Fibroblast of lung (primary cell): Measurements from ENCODE around the gene SEMA5A. TPM values are rescaled to one million over a fixed set of nuclear protein-coding genes. Genes with fewer than 3 reads are reported as not detected.

ENCODE experiments used
- DNase-seq, 2 donors: peaks; one replicate each; pipeline versions ENCODE4 v3.0.0 to v3.0.0-alpha.2; 2010; ENCODE audit warnings: low read depth in 2 of 2
- H2AFZ ChIP-seq: 2 replicates; pipeline ENCODE4 v1.5.1; 2012; ENCODE audit warnings: low read length, control low read depth, inconsistent platforms
- H3K27ac ChIP-seq: 2 replicates; pipeline ENCODE4 v1.5.1; 2011; ENCODE audit warnings: low read length, control low read depth; ENCODE audit not compliant: insufficient read depth
- H3K27me3 ChIP-seq: 2 replicates; pipeline ENCODE4 v1.5.1; 2011; ENCODE audit warnings: mild to moderate bottlenecking, low read length; ENCODE audit not compliant: control insufficient read depth, insufficient read depth
- H3K36me3 ChIP-seq: 2 replicates; pipeline ENCODE4 v1.5.1; 2011; ENCODE audit warnings: low read length; ENCODE audit not compliant: control insufficient read depth, insufficient read depth
- H3K4me1 ChIP-seq: 2 replicates; pipeline ENCODE4 v1.5.1; 2011; ENCODE audit warnings: low read length; ENCODE audit not compliant: control insufficient read depth, insufficient read depth; ENCODE audit errors: extremely low read depth
- H3K4me2 ChIP-seq: 2 replicates; pipeline ENCODE4 v1.5.1; 2011; ENCODE audit warnings: low read length, control low read depth; ENCODE audit not compliant: insufficient read depth; ENCODE audit errors: extremely low read depth
- H3K4me3 ChIP-seq, 4 experiments: fragments of 200-600 bp in 1 of 4; sonication (generic) in 1 of 4; replicated peaks in 1 of 4; 2 replicates each; pipeline ENCODE4 v1.5.1; 2011 to 2016; ENCODE audit warnings: low read length in 4 of 4, low read depth in 3 of 4, mild to moderate bottlenecking in 3 of 4, control low read depth in 2 of 4, inconsistent platforms in 1 of 4, mixed read lengths in 1 of 4; ENCODE audit not compliant: insufficient read depth in 1 of 4; ENCODE audit errors: control extremely low read depth in 1 of 4
- H3K79me2 ChIP-seq: 2 replicates; pipeline ENCODE4 v1.5.1; 2012; ENCODE audit warnings: mild to moderate bottlenecking, low read length, inconsistent platforms; ENCODE audit not compliant: control insufficient read depth, insufficient read depth
- H3K9ac ChIP-seq: 2 replicates; pipeline ENCODE4 v1.5.1; 2011; ENCODE audit warnings: mild to moderate bottlenecking, low read length, control low read depth; ENCODE audit not compliant: insufficient read depth
- H3K9me3 ChIP-seq: 2 replicates; pipeline ENCODE4 v1.5.1; 2012; ENCODE audit warnings: low read depth, low read length; ENCODE audit not compliant: control insufficient read depth, insufficient read depth
- H4K20me1 ChIP-seq: 2 replicates; pipeline ENCODE4 v1.5.1; 2011; ENCODE audit warnings: low read length; ENCODE audit not compliant: control insufficient read depth, insufficient read depth; ENCODE audit errors: extremely low read depth
- CTCF ChIP-seq, 2 donors: IDR thresholded peaks in 1 of 2; conservative IDR thresholded peaks in 1 of 2; 1 replicate in 1 of 2; 2 replicates in 1 of 2; pipeline ENCODE4 v1.5.1; 2011 to 2012; ENCODE audit warnings: low read length in 2 of 2, control low read depth in 1 of 2, inconsistent platforms in 1 of 2, low read depth in 1 of 2, mild to moderate bottlenecking in 1 of 2
- EZH2 ChIP-seq: IDR thresholded peaks from 2 replicates; pipeline ENCODE4 v1.5.1; 2012; ENCODE audit warnings: low read length, control low read depth, mild to moderate bottlenecking; ENCODE audit errors: missing control alignments
- polyA plus RNA-seq, 2 donors: library from polyadenylated mRNA; depleted of rRNA in 1 of 2; stranded (reverse) in 1 of 2; unstranded in 1 of 2; fragments of >200 nt; gene quantifications; 2 replicates each; pipeline ENCODE4 v1.2.1, GENCODE V29; 2011 to 2012; ENCODE audit warnings: missing spikeins in 1 of 2
- total RNA-seq: library from RNA; depleted of rRNA; stranded (reverse); fragments of >200 nt; gene quantifications from 2 replicates; pipeline ENCODE4 v1.2.1, GENCODE V29; 2014

The SEMA5A gene
- total and polyA plus RNA-seq, 2 donors (not counting 1 experiment from before 2014, with no cell fraction given): 30.6 to 49.0 TPM

- Histone ChIP-seq H3K4me3 (no peak overlapping the region), H3K79me2 (peaks cover 3% of the 10 kb centered on the region), H4K20me1 (no peaks in the 10 kb centered on the region), H3K36me3 (no peaks in the 10 kb centered on the region), H3K27me3 (no peaks in the 10 kb centered on the region), H3K9ac (no peak overlapping the region), H3K27ac (no peak overlapping the region), H3K4me2 (no peak overlapping the region), H3K9me3 (no peaks in the 10 kb centered on the region), H2AFZ (no peak overlapping the region), H3K4me1 (peaks cover 4% of the 10 kb centered on the region)
- TF ChIP-seq CTCF (conservative IDR thresholded peaks at IDR 0.05 in 1 of 2, IDR thresholded peaks at IDR 0.05 in 1 of 2; ENCODE audit: low read depth in 1 of 2, low read length in 2 of 2) (no peak), EZH2 (no peak)
- peak; percentile 45 to 63 for DNase-seq
Measured at GRCh38 chr5:9512457-9512856, 33.4 kb downstream of the SEMA5A start.

- H3K27me3 ChIP-seq: no peaks in the 10 kb centered on the region
- H3K36me3 ChIP-seq: no peaks in the 10 kb centered on the region
- H3K9ac ChIP-seq: no peak overlapping the region
- no peak overlapping the region for H3K27ac ChIP-seq
- H4K20me1 ChIP-seq: no peaks in the 10 kb centered on the region
- H3K9me3 ChIP-seq: no peaks in the 10 kb centered on the region
- DNase-seq: peak; percentile 12 to 82
- H3K4me2 ChIP-seq: no peak overlapping the region
- H3K79me2 ChIP-seq: peaks cover 1% of the 10 kb centered on the region
- TF ChIP-seq CTCF (conservative IDR thresholded peaks at IDR 0.05 in 1 of 2, IDR thresholded peaks at IDR 0.05 in 1 of 2; ENCODE audit: low read depth in 1 of 2, low read length in 2 of 2): no peak
- no peak for TF ChIP-seq EZH2
- no peak overlapping the region for H2AFZ ChIP-seq
- H3K4me1 ChIP-seq: peaks cover 4% of the 10 kb centered on the region
- H3K4me3 ChIP-seq: no peak overlapping the region
Measured at GRCh38 chr5:9507974-9508373, 37.9 kb downstream of the SEMA5A start.

GRCh38 chr5:9505225-9505624, 40.6 kb downstream of the SEMA5A start:
- H3K4me2 ChIP-seq: no peak overlapping the region
- DNase-seq: peak; percentile 17 to 39

More at GRCh38 chr5:9505225-9505624, 40.6 kb downstream of the SEMA5A start:
- TF ChIP-seq CTCF (conservative IDR thresholded peaks at IDR 0.05 in 1 of 2, IDR thresholded peaks at IDR 0.05 in 1 of 2; ENCODE audit: low read depth in 1 of 2, low read length in 2 of 2): no peak
- TF ChIP-seq EZH2: no peak
- Histone ChIP-seq H2AFZ (no peak overlapping the region), H3K27ac (no peak overlapping the region), H3K9ac (no peak overlapping the region), H3K36me3 (no peaks in the 10 kb centered on the region), H4K20me1 (no peaks in the 10 kb centered on the region), H3K9me3 (no peaks in the 10 kb centered on the region), H3K79me2 (no peaks in the 10 kb centered on the region), H3K4me3 (no peak overlapping the region), H3K4me1 (peaks cover 6% of the 10 kb centered on the region), H3K27me3 (no peaks in the 10 kb centered on the region)
